ENCODE data around the gene PPFIA4.

DNA sequence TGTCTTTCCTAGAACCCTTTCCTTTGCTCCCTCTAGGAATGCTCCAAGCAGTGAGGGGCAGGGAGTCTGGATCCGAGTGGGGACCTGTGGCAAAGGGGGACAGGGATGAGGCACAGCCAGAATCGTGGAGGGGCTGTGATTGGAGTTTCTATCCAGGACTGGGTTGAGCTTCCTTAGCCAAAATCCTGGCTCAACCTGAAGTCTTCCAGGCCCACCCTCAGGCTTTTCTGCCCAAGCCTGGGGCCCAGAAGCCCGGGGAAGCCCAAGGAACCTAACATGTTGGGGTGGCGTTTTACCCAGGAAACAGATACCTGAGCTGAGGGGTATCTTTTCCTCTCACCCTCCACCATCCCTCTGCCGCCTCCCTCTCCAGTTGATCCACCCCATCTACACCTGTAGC, 54.2 kb downstream of the PPFIA4 start:
- TF ChIP-seq, protein P1, sequence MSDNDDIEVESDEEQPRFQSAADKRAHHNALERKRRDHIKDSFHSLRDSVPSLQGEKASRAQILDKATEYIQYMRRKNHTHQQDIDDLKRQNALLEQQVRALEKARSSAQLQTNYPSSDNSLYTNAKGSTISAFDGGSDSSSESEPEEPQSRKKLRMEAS (CRISPR knock-in tag; IDR thresholded peaks at IDR 0.05), result no peak
- TF ChIP-seq ZNF317 (CRISPR knock-in tag; IDR thresholded peaks at IDR 0.05; ENCODE audit: borderline replicate concordance, low read depth) (no peak), CTCF (IDR thresholded peaks at IDR 0.05) (no peak), ZBTB21 (CRISPR knock-in tag; IDR thresholded peaks at IDR 0.05; ENCODE audit: borderline replicate concordance) (no peak), PRRX2 (CRISPR knock-in tag; IDR thresholded peaks at IDR 0.05) (no peak), CBFB (CRISPR knock-in tag; IDR thresholded peaks at IDR 0.05; ENCODE audit: low read depth) (no peak), NR2C2 (CRISPR knock-in tag; IDR thresholded peaks at IDR 0.05) (no peak)
- TF ChIP-seq, protein P2, sequence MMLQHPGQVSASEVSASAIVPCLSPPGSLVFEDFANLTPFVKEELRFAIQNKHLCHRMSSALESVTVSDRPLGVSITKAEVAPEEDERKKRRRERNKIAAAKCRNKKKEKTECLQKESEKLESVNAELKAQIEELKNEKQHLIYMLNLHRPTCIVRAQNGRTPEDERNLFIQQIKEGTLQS (CRISPR knock-in tag; conservative IDR thresholded peaks at IDR 0.05), result no peak
- TF ChIP-seq, protein P3, sequence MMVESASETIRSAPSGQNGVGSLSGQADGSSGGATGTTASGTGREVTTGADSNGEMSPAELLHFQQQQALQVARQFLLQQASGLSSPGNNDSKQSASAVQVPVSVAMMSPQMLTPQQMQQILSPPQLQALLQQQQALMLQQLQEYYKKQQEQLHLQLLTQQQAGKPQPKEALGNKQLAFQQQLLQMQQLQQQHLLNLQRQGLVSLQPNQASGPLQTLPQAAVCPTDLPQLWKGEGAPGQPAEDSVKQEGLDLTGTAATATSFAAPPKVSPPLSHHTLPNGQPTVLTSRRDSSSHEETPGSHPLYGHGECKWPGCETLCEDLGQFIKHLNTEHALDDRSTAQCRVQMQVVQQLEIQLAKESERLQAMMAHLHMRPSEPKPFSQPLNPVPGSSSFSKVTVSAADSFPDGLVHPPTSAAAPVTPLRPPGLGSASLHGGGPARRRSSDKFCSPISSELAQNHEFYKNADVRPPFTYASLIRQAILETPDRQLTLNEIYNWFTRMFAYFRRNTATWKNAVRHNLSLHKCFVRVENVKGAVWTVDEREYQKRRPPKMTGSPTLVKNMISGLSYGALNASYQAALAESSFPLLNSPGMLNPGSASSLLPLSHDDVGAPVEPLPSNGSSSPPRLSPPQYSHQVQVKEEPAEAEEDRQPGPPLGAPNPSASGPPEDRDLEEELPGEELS (CRISPR knock-in tag; IDR thresholded peaks at IDR 0.05), result no peak
- TF ChIP-seq, protein P4, sequence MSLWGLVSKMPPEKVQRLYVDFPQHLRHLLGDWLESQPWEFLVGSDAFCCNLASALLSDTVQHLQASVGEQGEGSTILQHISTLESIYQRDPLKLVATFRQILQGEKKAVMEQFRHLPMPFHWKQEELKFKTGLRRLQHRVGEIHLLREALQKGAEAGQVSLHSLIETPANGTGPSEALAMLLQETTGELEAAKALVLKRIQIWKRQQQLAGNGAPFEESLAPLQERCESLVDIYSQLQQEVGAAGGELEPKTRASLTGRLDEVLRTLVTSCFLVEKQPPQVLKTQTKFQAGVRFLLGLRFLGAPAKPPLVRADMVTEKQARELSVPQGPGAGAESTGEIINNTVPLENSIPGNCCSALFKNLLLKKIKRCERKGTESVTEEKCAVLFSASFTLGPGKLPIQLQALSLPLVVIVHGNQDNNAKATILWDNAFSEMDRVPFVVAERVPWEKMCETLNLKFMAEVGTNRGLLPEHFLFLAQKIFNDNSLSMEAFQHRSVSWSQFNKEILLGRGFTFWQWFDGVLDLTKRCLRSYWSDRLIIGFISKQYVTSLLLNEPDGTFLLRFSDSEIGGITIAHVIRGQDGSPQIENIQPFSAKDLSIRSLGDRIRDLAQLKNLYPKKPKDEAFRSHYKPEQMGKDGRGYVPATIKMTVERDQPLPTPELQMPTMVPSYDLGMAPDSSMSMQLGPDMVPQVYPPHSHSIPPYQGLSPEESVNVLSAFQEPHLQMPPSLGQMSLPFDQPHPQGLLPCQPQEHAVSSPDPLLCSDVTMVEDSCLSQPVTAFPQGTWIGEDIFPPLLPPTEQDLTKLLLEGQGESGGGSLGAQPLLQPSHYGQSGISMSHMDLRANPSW (CRISPR knock-in tag; conservative IDR thresholded peaks at IDR 0.05; ENCODE audit: low read depth), result no peak
